GM12875 (cell line): ENCODE results near the gene PNPLA6.
A peak's percentile ranks its signal among the peaks of the same experiment; 100 is the strongest.

Source experiments
- H3K4me3 ChIP-seq: one replicate; pipeline ENCODE4 v1.5.1; 2011; ENCODE audit warnings: low read depth, low read length, control low read depth
- TF ChIP-seq, protein P1 (sequence below): IDR thresholded peaks from 2 replicates; pipeline ENCODE4 v1.5.1; 2011; ENCODE audit warnings: low read depth, mild to moderate bottlenecking, control low read depth, inconsistent platforms, low read length, moderate library complexity, borderline replicate concordance; ENCODE audit not compliant: insufficient read depth

Gene PNPLA6

DNA sequence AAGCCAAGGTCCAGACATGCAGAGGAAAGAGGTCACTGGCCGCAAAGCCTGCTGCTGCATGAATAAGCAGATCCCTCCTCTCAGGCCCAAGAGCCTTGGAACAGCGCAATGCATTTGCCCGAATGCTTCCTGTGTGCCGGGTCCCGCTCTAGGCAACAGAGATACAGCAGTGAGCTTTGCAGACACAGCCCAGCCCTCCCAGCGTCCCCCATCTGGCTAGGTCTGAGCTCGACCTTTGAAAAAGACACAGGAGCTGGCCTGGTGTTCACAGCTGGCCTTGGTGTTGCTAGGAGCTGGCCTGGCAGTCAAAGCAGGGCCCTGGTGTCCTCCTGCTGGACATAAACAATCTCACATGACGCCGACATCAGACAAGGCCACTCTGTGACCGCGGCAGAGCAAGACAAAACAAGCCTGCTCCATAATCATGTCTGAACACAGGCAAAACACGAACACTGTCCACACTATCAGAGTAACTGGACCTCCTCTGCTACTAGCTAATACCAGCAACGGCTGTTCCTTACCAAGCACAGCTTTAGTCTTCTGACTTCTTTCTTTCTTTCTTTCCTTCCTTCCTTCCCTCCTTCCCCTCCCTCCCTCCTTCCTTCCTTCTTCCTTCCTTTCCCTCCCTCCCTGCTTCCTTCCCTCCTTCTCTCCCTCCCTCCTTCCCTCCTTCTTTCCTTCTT lies 41.0 kb upstream of the PNPLA6 start:
- no peak overlapping the region for H3K4me3 ChIP-seq
- TF ChIP-seq, protein P1, sequence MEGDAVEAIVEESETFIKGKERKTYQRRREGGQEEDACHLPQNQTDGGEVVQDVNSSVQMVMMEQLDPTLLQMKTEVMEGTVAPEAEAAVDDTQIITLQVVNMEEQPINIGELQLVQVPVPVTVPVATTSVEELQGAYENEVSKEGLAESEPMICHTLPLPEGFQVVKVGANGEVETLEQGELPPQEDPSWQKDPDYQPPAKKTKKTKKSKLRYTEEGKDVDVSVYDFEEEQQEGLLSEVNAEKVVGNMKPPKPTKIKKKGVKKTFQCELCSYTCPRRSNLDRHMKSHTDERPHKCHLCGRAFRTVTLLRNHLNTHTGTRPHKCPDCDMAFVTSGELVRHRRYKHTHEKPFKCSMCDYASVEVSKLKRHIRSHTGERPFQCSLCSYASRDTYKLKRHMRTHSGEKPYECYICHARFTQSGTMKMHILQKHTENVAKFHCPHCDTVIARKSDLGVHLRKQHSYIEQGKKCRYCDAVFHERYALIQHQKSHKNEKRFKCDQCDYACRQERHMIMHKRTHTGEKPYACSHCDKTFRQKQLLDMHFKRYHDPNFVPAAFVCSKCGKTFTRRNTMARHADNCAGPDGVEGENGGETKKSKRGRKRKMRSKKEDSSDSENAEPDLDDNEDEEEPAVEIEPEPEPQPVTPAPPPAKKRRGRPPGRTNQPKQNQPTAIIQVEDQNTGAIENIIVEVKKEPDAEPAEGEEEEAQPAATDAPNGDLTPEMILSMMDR = no peak

DNA sequence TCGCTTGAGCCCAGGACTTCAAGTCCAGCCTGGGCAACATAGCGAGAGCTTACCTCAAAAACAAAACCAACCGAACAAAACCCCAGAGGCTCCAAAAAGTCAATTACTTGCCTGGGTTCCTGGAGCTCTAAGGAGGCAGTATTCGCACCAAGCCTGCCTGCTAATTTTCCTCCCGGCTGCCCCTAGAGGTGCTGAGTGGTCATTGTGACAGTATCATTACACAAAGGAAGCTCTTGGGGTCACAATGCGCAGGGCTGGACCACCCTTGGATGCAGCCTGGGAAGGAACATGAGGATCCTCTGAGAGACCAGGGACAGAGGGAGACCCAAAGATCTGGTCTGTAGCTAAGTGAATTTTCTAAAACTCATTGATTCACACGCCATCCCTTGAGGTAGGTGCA lies 38.2 kb upstream of the PNPLA6 start:
- TF ChIP-seq, protein P1 = peak; percentile 62; the same call in 1 of the 2 replicates
- no peak overlapping the region for H3K4me3 ChIP-seq

DNA sequence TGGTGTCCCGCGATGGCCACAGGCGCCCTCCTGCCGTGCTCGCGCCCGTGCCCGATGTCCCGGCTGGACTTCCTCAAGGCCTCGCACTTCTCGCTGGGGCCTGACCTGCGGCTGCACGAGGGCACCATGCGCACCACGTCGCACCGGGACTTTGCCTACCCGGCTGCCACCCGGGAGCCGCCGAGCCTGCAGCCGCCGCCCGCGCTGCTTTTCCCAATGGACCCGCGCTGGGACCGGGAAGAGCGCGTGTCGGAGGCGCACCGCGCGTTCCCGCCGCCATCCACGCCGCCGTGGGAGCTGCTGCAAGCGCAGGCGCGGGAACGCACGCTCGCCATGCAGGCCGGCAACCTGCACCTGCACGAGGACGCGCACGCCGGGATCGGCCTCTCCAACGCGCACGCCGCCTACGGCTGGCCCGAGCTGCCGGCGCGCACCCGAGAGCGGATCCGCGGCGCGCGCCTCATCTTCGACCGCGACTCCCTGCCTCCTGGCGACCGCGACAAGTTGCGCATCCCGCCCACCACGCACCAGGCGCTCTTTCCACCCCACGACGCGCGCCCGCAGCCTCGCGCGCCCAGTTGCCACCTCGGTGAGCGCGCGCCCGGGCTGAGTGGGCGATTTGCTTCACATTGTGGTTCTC lies 34.6 kb upstream of the PNPLA6 start:
- TF ChIP-seq, protein P1 = no peak

DNA sequence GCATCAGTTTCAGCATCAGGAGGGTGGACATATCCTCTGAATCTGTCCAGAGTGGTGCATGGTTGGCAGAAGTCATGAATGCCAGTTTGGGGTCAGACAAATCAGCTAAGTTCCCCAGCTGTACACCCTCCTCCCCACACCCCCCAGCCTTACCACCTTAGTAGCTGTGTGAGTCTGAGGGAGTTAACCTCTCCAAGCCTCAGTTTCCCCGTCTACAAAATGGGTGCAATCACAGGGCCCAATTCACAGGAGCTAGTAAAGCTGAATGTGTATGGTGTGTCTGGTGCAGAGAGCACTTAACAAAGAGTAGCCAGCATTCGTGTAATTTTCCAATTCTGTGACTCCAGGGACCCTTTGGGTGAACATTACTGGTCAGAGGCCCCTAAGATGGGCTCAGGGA lies 33.0 kb upstream of the PNPLA6 start:
- no peak overlapping the region for H3K4me3 ChIP-seq
- TF ChIP-seq, protein P1 = no peak

More for the DNA sequence above, 34.6 kb upstream of the PNPLA6 start:
- H3K4me3 ChIP-seq = no peak overlapping the region

- TF ChIP-seq, protein P1 = no peak
- H3K4me3 ChIP-seq = no peak overlapping the region
Measured at GRCh38 chr19:7504684-7505083, 30.8 kb upstream of the PNPLA6 start.

GRCh38 chr19:7505288-7505681 lies 30.2 kb upstream of the PNPLA6 start:
- no peak overlapping the region for H3K4me3 ChIP-seq
- TF ChIP-seq, protein P1 = no peak
